Endothelial cell of umbilical vein (primary cell): ENCODE results near the gene MGAT4B. TPM values are rescaled to one million over a fixed set of nuclear protein-coding genes. Genes with fewer than 3 reads are reported as not detected.
A peak's percentile ranks its signal among the peaks of the same experiment; 100 is the strongest.

ENCODE experiments used
- BruUV-seq: library from RNA; stranded (reverse); fragments of 400-500 nt; replicated peaks from 2 replicates; lab custom pipeline; 2021; lab: Mats Ljungman, UMichigan
- CTCF ChIA-PET: fragments of 300-600, 350-600 bp; sonication (Branson Sonifier 250); formaldehyde crosslinking; loops from one replicate; lab custom pipeline; 2021; ENCODE audit warnings: antibody characterized with exemption, inconsistent platforms; lab: Charles Lee
- POLR2A ChIA-PET: fragments of 300-600, 350-600 bp; sonication (Branson Sonifier 250); formaldehyde crosslinking; loops from one replicate; lab custom pipeline; 2021; ENCODE audit warnings: antibody characterized with exemption, inconsistent platforms; lab: Charles Lee
- DNase-seq: peaks from one replicate; pipeline ENCODE4 v3.0.0-alpha.2; 2011; ENCODE audit warnings: low read depth, low spot score
- FAIRE-seq: peaks from 2 replicates; lab custom pipeline; 2011; peaks lifted over from hg19 to GRCh38; lab: Jason Lieb, UNC
- H2AFZ ChIP-seq: 2 replicates; pipeline ENCODE4 v1.6.0; 2012; ENCODE audit warnings: low read depth, low read length, control low read depth, inconsistent platforms
- H3K27ac ChIP-seq: 2 replicates; pipeline ENCODE4 v1.5.1; 2011; ENCODE audit warnings: low read depth, mild to moderate bottlenecking, control low read depth, low read length, moderate library complexity; ENCODE audit not compliant: insufficient read depth
- H3K27me3 ChIP-seq, 2 experiments: 2 replicates each; pipeline versions ENCODE4 v1.6.0 to v1.6.1; 2011; ENCODE audit warnings: low read length in 2 of 2, mixed read lengths in 1 of 2; ENCODE audit not compliant: control insufficient read depth in 2 of 2, insufficient read depth in 2 of 2
- H3K36me3 ChIP-seq, 2 experiments: 2 replicates in 1 of 2; 3 replicates in 1 of 2; pipeline ENCODE4 v1.5.1; 2011; ENCODE audit warnings: low read length in 2 of 2, mild to moderate bottlenecking in 1 of 2, moderate library complexity in 1 of 2; ENCODE audit not compliant: control insufficient read depth in 2 of 2, insufficient read depth in 2 of 2; ENCODE audit errors: extremely low read depth in 1 of 2
- H3K4me1 ChIP-seq: 3 replicates; pipeline ENCODE4 v1.5.1; 2011; ENCODE audit warnings: mild to moderate bottlenecking, low read length; ENCODE audit not compliant: control insufficient read depth, insufficient read depth; ENCODE audit errors: extremely low read depth
- H3K4me2 ChIP-seq: 2 replicates; pipeline ENCODE4 v1.6.1; 2011; ENCODE audit warnings: low read length, control low read depth, mixed read lengths; ENCODE audit not compliant: insufficient read depth
- H3K4me3 ChIP-seq, 3 experiments: fragments of 200-600 bp in 1 of 3; sonication (generic), shearing (Covaris generic) in 1 of 3; replicated peaks in 1 of 3; 2 replicates each; pipeline ENCODE4 v1.5.1; 2011 to 2016; ENCODE audit warnings: control low read depth in 3 of 3, low read length in 3 of 3, mild to moderate bottlenecking in 2 of 3, inconsistent platforms in 1 of 3, low read depth in 1 of 3, moderate library complexity in 1 of 3; ENCODE audit not compliant: insufficient read depth in 1 of 3
- H3K79me2 ChIP-seq: 2 replicates; pipeline ENCODE4 v1.6.0; 2012; ENCODE audit warnings: low read length, inconsistent platforms; ENCODE audit not compliant: control insufficient read depth, insufficient read depth
- H3K9ac ChIP-seq: replicated peaks from 2 replicates; pipeline ENCODE3; 2011; ENCODE audit warnings: low read length, control low read depth; ENCODE audit not compliant: insufficient read depth; ENCODE audit errors: extremely low read depth
- H3K9me1 ChIP-seq: replicated peaks from 3 replicates; pipeline ENCODE4 v1.6.0; 2011; ENCODE audit warnings: mild to moderate bottlenecking, low read length; ENCODE audit not compliant: control insufficient read depth, insufficient read depth; ENCODE audit errors: extremely low read depth
- H3K9me3 ChIP-seq: replicated peaks from 2 replicates; pipeline ENCODE4 v1.5.1; 2012; ENCODE audit warnings: low read length, inconsistent platforms; ENCODE audit not compliant: control insufficient read depth, insufficient read depth
- H4K20me1 ChIP-seq: replicated peaks from 2 replicates; pipeline ENCODE3; 2011; ENCODE audit warnings: mild to moderate bottlenecking, low read length; ENCODE audit not compliant: control insufficient read depth, insufficient read depth; ENCODE audit errors: extremely low read depth
- EZH2 ChIP-seq: IDR thresholded peaks from 2 replicates; pipeline ENCODE4 v1.6.1; 2012; ENCODE audit warnings: borderline replicate concordance, low read depth, mild to moderate bottlenecking, moderate library complexity, low read length, inconsistent platforms; ENCODE audit not compliant: severe bottlenecking
- FOS ChIP-seq: IDR thresholded peaks from 2 replicates; pipeline ENCODE4 v1.6.1; 2011; ENCODE audit warnings: mild to moderate bottlenecking, low read length, moderate library complexity, borderline replicate concordance; ENCODE audit not compliant: insufficient read depth
- GATA2 ChIP-seq: IDR thresholded peaks from 2 replicates; pipeline ENCODE4 v1.7.0; 2011; ENCODE audit warnings: low read depth, mild to moderate bottlenecking, moderate library complexity, mixed read lengths, low read length; ENCODE audit not compliant: insufficient read length, insufficient read depth
- JUN ChIP-seq: IDR thresholded peaks from 2 replicates; pipeline ENCODE4 v1.6.1; 2011; ENCODE audit warnings: borderline replicate concordance, low read depth; ENCODE audit not compliant: insufficient read length, insufficient read depth
- MYC ChIP-seq: IDR thresholded peaks from one replicate; pipeline ENCODE4 v1.6.1; 2011; ENCODE audit warnings: mild to moderate bottlenecking, low read depth, low read length
- POLR2A ChIP-seq: IDR thresholded peaks from 2 replicates; pipeline ENCODE4 v1.6.1; 2012; ENCODE audit warnings: low read depth, mild to moderate bottlenecking, control low read depth, low read length
- POLR2AphosphoS5 ChIP-seq: IDR thresholded peaks from 2 replicates; pipeline ENCODE4 v1.6.1; 2012; ENCODE audit warnings: low read depth, mild to moderate bottlenecking, control low read depth, low read length, moderate library complexity; ENCODE audit not compliant: insufficient read depth
- dilution Hi-C: fragments of 300-500 bp; cut with MboI; formaldehyde crosslinking; loops from one replicate; pipeline ENCODE4 v1.15.0; 2019; ENCODE audit warnings: low sequenced_read_pairs; ENCODE audit not compliant: extremely low pct_ligation_motif_present
- intact Hi-C: fragments of 100-400 bp; cut with micrococcal nuclease; formaldehyde crosslinking; loops from one replicate; pipeline ENCODE4 v1.10.0; 2022
- polyA plus RNA-seq, 4 experiments: library from polyadenylated mRNA; depleted of rRNA in 3 of 4; stranded (reverse) in 3 of 4; unstranded in 1 of 4; fragments of >200 nt; gene quantifications; 2 replicates each; pipeline versions ENCODE4 v1.2.1 to v1.2.3, GENCODE V29; 2011 to 2012; ENCODE audit warnings: missing spikeins in 1 of 4
- total RNA-seq: library from RNA; stranded (reverse); gene quantifications from 2 replicates; pipeline ENCODE4 v1.2.3, GENCODE V29; 2021
- TF ChIP-seq, protein P1 (sequence below): IDR thresholded peaks from 2 replicates; pipeline ENCODE4 v1.6.1; 2011; ENCODE audit not compliant: insufficient read depth, insufficient read length
- TF ChIP-seq, protein P2 (sequence below), 2 donors: IDR thresholded peaks; 1 replicate in 1 of 2; 2 replicates in 1 of 2; pipeline ENCODE4 v1.5.1; 2011; ENCODE audit warnings: low read length in 2 of 2, mild to moderate bottlenecking in 2 of 2, moderate library complexity in 2 of 2, control low read depth in 1 of 2, inconsistent platforms in 1 of 2, low read depth in 1 of 2; ENCODE audit not compliant: insufficient read depth in 1 of 2; ENCODE audit errors: extremely low read depth in 1 of 2

MGAT4B gene
- total and polyA plus RNA-seq, 2 donors (not counting 3 experiments of a cell fraction or from before 2014, with no cell fraction given) = 243 TPM

GRCh38 chr5:179795049-179795862 is 11.4 kb downstream of the MGAT4B start:
- Histone ChIP-seq H4K20me1 (no peaks in the 10 kb centered on the region), H3K79me2 (no peaks in the 10 kb centered on the region), H3K27ac (no peak overlapping the region), H3K36me3 (peaks cover 10 to 25% of the 10 kb centered on the region in 2 experiments), H2AFZ (peak overlapping the region; percentile 20), H3K9me1 (no peaks in the 10 kb centered on the region), H3K4me3 (peak overlapping the region; percentile 11 to 57 (median 18)), H3K9me3 (no peaks in the 10 kb centered on the region), H3K9ac (no peak overlapping the region), H3K4me1 (peaks cover 10% of the 10 kb centered on the region), H3K4me2 (peak overlapping the region; percentile 47), H3K27me3 (no peaks in the 10 kb centered on the region)
- FAIRE-seq (no peak), DNase-seq (no peak)
- ChIA-PET POLR2A (interaction anchor here (0.7 kb wide), 1 partner anchor 11 kb away, joined by 6 read pairs; no protein-coding TSS in a partner anchor), CTCF (interaction anchor here (0.6 to 8.8 kb wide), 9 partner anchors 10 to 84 kb away, joined by 3 to 103 read pairs (median 3); partner anchors contain the start of gene MAML1)
- intact Hi-C loops (loop anchor here (10.0 kb wide), 1 partner anchor 130 kb away; no protein-coding TSS in a partner anchor), dilution Hi-C loops (no loop called here)
- no TSS peak for BruUV-seq
- no peak for TF ChIP-seq FOS
- no peak for TF ChIP-seq MYC
- TF ChIP-seq POLR2AphosphoS5 = no peak
- no peak for TF ChIP-seq JUN
- TF ChIP-seq, protein P1, sequence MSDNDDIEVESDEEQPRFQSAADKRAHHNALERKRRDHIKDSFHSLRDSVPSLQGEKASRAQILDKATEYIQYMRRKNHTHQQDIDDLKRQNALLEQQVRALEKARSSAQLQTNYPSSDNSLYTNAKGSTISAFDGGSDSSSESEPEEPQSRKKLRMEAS = no peak
- no peak for TF ChIP-seq GATA2
- TF ChIP-seq, protein P2, sequence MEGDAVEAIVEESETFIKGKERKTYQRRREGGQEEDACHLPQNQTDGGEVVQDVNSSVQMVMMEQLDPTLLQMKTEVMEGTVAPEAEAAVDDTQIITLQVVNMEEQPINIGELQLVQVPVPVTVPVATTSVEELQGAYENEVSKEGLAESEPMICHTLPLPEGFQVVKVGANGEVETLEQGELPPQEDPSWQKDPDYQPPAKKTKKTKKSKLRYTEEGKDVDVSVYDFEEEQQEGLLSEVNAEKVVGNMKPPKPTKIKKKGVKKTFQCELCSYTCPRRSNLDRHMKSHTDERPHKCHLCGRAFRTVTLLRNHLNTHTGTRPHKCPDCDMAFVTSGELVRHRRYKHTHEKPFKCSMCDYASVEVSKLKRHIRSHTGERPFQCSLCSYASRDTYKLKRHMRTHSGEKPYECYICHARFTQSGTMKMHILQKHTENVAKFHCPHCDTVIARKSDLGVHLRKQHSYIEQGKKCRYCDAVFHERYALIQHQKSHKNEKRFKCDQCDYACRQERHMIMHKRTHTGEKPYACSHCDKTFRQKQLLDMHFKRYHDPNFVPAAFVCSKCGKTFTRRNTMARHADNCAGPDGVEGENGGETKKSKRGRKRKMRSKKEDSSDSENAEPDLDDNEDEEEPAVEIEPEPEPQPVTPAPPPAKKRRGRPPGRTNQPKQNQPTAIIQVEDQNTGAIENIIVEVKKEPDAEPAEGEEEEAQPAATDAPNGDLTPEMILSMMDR (IDR thresholded peaks at IDR 0.05; ENCODE audit: extremely low read depth in 1 of 2, insufficient read depth in 1 of 2, low read depth in 1 of 2, low read length in 2 of 2) = no peak
- TF ChIP-seq POLR2A = no peak
- no peak for TF ChIP-seq EZH2
